Epithelial cell of prostate (primary cell): Measurements from ENCODE around the gene FRMD4A.

Source experiments
- DNase-seq: peaks from one replicate; pipeline ENCODE4 v3.0.0-alpha.2; 2011; ENCODE audit warnings: low read depth, low spot score
- H3K27ac ChIP-seq: fragments of 450-650 bp; 2 replicates; pipeline ENCODE4 v1.5.1; 2017; ENCODE audit warnings: mild to moderate bottlenecking

FRMD4A gene

DNA sequence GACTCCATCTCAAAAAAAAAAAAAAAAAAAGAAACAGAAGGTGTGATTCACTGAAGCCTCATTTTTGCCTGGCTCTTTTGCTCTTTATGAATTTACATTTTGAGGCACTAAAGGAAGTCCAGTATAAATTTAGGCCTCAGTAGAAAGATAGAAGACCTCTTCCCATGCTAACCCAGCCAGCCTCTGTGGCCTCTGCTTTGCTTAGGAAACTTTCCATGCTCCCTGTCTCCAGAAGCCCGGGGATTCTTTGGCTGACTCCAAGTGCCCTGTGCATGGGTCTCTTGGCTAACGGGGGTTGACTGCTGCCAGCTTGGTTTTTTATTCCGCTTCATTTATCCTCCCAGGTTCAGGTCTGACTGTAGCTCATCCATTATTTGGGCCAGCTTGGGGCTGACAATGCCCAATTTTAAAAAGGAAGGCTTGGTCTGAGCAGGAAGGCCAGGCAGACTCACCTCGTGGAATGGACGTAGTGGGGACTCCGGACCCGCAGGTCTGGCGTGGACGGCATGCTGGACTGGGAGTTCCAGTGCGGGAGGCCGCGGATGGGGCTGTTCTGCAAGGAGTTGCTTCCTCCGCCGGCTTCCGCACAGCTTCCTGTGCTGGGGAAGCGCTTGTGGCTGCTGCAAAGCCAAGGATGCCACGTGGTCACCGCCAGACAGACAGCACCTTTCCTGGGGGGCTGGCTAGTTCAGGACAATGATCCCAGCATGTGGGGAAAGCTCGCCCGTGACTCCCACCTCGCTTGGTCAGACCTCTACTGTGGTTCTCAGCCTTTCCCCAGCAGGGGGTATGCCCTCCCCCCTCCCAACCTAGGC is 671.6 kb downstream of the FRMD4A start:
- no peak overlapping the region for H3K27ac ChIP-seq
- no peak for DNase-seq

DNA sequence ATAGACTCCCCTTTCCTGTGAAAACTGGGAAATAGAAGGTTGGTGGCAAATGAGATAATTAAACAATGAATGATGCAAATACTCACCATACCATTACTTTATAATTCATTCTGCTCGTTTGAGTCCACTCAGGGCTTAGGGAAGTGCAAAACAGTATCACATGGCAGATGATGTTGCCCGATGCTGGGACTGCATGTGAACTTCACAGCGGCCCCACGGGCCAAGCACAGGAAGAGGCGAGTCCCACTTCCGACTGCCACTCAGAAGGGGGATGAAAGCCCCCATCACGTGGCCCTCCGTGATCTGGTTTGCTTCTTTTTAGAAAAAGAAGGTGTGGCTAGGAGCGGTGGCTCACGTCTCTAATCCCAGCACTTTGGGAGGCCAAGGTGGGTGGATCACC is 672.5 kb downstream of the FRMD4A start:
- DNase-seq = no peak
- H3K27ac ChIP-seq = no peak overlapping the region

DNA sequence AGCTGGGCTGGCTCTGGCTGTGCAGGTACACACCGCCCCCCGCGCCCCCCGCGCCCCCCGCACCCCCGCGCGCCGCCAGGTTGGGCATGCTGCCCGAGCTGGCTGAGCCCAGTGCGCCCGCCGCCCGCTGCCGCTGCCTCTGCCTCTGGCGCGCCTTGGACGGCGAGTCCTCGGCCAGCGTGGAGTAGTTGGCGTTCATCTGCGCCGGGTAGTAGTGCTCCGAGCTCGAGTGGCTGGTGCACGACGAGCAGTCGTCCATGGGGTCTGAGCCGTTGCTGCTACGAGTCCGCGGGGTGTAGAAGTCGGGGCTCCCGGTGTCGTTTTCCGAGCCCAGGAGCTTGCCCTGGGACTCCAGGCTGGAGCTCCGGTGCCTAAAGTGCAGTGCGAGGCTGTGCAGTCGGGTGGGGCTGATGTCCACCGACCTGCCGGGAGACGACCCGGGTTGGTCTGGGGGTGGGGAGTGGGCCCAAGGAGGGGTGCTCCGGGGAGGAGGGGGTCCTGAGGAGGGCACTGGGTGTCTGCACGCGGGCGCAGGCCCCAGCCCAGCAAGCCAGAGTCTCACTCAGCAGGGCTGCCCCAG is 673.5 kb downstream of the FRMD4A start:
- DNase-seq = no peak
- H3K27ac ChIP-seq = no peak overlapping the region

GRCh38 chr10:13656337-13657100 is 674.2 kb downstream of the FRMD4A start:
- no peak overlapping the region for H3K27ac ChIP-seq
- no peak for DNase-seq

GRCh38 chr10:13654846-13655245 is 675.9 kb downstream of the FRMD4A start:
- no peak for DNase-seq
- H3K27ac ChIP-seq = no peak overlapping the region

DNA sequence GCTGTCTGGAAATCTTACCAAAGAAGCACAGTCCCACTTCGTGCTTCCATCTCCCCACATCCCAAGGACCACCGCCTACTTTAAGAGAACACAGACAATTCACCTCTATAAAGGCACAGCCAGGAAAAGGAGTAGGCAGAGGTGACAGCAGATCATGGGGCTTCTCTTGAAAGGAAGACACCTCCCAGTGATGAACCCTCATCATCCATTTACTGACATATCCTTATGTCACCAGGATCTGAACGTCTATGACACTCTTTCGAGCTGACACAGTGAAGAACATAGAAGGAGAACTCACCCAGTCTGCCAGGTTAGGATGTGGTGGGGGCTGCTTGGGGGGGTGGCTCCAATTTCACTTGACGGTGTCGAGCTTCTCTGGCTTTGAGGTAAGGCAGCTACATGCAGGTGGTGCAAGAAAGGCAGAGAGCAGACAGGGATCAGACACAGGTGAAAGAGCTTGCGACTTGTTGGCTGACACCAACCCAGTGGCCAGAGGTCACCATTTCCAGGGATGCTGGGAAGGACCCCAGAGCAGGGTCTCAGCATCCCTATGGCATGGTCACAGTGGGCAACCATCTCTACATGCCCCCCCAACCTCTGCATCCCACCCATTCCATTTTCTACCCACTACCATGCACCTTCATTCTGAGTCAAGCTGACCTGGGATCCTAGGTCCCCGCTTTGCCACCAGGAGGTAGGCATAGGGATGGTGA is 676.5 kb downstream of the FRMD4A start:
- H3K27ac ChIP-seq = no peak overlapping the region
- no peak for DNase-seq

DNA sequence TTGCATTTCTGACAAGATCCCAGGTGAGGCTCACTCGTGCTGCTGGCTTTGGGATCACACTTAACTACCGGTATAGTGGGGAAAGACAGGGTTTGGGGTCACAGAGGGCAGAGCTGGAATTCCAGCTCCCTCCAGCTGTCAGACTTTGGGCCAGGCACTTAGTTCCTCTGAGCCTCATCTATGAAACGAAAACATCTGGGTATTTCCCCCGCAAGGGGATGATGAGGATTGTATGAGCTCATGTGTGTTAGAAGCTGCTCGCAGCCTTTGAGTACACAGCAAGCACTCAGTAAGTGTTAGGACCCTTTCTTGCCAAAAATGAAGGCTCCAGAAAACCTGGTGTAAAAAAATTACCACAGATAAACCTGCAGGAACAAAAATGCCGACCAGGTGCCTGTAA is 677.9 kb downstream of the FRMD4A start:
- no peak for DNase-seq
- H3K27ac ChIP-seq = no peak overlapping the region

- H3K27ac ChIP-seq = no peak overlapping the region
- DNase-seq = no peak
Observed at GRCh38 chr10:13651969-13652720, 678.6 kb downstream of the FRMD4A start.

GRCh38 chr10:13650961-13651360 is 679.8 kb downstream of the FRMD4A start:
- H3K27ac ChIP-seq = no peak overlapping the region
- DNase-seq = no peak

- no peak for DNase-seq
Observed at GRCh38 chr10:13649844-13650520, 680.7 kb downstream of the FRMD4A start.

DNA sequence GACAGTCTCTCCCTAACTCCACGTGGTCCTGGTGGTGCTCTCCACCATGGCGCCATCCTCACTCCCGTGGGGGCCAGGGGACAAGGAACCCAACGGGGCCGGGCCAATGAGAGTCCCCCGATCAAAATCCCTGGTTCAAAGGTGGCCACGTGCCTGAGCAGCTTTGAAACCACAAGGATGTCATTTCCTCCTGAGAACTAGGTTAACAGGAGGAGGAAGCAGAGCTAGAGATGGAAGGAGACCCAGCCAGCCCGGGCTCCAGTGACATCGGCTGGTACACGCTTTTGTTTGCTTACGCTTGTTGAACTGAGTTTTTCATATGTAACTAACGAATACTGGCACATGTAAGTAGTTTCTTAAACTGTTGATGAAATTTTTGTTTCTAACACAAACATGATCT is 682.3 kb downstream of the FRMD4A start:
- no peak overlapping the region for H3K27ac ChIP-seq
- DNase-seq = no peak

More at GRCh38 chr10:13649844-13650520, 680.7 kb downstream of the FRMD4A start:
- H3K27ac ChIP-seq = no peak overlapping the region

DNA sequence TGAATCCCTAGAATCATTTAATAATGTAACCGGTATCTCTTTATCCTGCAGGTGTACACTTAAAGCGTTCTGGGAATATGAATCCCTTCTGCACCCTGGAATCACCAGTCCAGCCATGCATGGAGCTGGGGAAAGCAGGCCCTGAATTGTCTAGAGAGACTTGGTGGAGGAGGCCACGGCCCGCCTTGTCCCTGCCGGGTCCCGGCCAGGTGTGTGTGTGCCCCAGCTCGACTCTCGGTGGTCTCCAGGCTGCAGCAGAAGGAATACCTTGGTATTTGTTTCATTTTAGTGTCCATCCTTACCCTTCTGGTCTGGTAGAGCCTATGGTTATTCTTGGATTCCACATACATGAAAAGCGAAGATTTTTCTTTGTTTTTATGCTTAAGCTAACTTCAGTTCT is 685.9 kb downstream of the FRMD4A start:
- H3K27ac ChIP-seq = no peak overlapping the region
- no peak for DNase-seq

DNA sequence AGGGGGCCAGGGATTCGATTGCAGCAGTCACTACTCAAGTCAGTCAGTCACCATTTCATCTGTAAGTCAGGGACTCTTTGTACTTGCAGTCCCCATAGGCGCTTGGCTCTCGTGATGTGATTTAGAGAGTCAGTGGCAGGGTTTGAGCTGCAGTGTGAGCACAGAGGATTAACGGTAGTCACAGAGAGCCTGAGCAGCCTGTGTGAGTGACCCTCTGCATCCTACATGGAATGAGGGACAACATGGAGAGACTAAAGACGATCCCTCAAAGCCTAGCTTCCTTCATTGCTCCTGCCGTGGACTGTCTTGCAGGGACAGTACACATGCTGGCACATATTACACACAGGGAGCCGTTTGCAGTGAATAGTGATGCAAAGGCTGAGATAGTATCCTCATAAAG is 687.7 kb downstream of the FRMD4A start:
- no peak overlapping the region for H3K27ac ChIP-seq
- DNase-seq = no peak

DNA sequence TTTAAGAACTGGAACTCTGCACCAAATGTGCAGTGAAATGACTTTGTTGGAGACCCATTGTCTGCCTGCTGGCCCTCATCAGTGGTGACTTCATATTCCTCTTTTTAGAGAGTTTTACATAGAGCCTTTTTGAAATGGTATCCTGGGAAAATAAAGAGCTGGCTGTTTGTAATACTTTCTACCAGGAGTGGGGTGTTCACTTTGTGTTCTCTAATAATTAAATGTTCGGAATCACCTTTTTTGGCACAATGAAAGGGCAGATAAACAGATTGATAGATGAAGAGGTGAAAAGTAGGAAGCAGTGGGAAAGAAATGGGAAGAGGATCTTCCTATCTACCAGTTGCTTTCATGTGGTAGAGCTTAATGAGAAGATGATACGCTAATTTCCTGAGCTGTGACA is 688.4 kb downstream of the FRMD4A start:
- H3K27ac ChIP-seq = no peak overlapping the region
- DNase-seq = no peak

GRCh38 chr10:13637894-13638293 is 692.8 kb downstream of the FRMD4A start:
- no peak for DNase-seq
- no peak overlapping the region for H3K27ac ChIP-seq

GRCh38 chr10:13637303-13637856 is 693.3 kb downstream of the FRMD4A start:
- no peak for DNase-seq
- no peak overlapping the region for H3K27ac ChIP-seq

DNA sequence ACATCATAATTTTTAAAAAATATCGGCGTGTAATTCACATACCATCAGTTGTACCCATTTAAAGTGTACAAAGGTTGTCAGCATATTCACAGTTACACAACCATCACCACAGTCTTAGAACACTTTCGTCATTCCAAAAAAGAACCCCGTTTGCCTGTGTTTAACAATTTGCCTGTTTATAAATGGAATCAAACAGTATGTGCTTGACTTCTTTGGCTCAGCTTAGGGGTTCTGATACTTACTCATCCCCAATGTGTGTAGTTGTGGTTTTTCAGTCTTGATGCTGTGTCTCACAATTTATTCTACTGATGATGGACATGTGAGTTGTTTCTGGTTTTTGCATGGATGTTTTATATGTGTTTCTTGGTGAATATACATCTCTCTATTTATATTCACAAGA is 693.9 kb downstream of the FRMD4A start:
- no peak for DNase-seq
- H3K27ac ChIP-seq = no peak overlapping the region

DNA sequence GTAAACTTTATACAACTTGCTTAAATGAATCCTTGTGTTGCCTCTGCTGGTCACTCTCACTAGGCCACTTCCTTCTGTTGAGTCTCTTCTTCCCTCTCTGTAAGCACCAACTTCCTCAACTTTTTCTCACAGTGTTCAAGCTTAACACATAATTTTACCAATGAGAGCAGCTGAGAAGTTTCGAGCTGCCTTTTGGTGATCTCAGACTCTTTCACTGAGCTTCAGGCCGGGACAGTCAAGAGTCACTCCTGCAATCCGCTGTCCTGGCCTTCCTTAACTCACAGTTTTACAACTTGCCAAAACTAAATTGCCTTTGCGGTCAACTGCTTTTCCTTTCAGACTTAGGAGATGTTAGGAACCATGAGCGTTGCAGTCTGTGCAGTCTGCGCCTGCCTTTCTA is 696.5 kb downstream of the FRMD4A start:
- DNase-seq = no peak
- no peak overlapping the region for H3K27ac ChIP-seq

- no peak overlapping the region for H3K27ac ChIP-seq
- no peak for DNase-seq
Observed at GRCh38 chr10:13633689-13634088, 697.0 kb downstream of the FRMD4A start.
